Activated CD4-positive, CD25-positive, alpha-beta regulatory T cell treated with anti-CD3 and anti-CD28 coated beads, Interleukin-2, amount 50 U/mL, for 72 hours (primary cell): ENCODE data around the gene PATL1.
"Not testable (repeated sequence)": the region's sequence is repeated elsewhere in the genome, so short reads cannot be mapped to it uniquely, and the experiment has no call there.

Experiments
- DNase-seq: peaks from one replicate; pipeline ENCODE4 v3.0.0; 2021

Gene PATL1

GRCh38 chr11:59673291-59673690, 4.5 kb upstream of the PATL1 start:
- no peak for DNase-seq

- no peak for DNase-seq
Measured at GRCh38 chr11:59671471-59671870, 2.6 kb upstream of the PATL1 start.

- peak; percentile 48 for DNase-seq
Measured at GRCh38 chr11:59669611-59670009, 773 bp upstream of the PATL1 start.

DNA sequence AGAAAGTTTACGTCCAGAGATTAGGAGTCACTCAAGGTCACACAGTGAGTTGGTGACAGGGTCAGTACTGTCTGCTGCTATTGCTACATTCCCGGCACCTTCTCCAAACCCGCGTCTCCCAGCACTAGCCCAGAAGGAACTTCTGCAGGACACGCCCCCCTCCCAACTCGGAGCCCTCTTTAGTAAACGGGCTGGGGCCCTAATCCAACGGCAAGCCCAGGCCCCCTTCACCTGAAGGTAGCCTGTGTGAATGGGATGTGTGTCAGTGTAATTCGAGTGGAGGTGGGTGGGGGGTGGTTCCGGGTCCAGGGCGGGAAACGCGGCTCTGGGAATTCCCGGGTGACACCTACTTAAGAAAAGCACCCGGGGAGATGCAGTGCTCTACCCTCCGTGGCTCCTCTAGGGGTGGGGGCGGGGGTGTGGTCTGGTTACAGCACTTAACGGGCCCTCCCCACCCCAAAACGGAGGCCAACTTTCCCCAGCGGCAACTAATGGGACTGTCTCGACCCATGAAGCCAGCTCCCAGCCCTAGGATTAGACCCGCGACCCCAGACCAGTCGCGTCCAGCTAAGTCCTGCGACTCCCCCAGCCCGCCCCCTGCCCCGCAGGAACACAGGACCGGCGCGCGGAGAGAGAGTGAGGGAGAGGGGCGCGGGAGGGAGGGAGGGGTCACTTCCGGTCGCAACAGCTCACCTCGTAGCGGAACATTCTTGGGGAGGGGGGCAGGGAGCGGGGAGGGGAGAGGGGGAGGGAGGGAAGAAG, 468 bp downstream of the PATL1 start:
- no peak for DNase-seq

GRCh38 chr11:59667812-59668187, 1.0 kb downstream of the PATL1 start:
- DNase-seq: no peak

DNA sequence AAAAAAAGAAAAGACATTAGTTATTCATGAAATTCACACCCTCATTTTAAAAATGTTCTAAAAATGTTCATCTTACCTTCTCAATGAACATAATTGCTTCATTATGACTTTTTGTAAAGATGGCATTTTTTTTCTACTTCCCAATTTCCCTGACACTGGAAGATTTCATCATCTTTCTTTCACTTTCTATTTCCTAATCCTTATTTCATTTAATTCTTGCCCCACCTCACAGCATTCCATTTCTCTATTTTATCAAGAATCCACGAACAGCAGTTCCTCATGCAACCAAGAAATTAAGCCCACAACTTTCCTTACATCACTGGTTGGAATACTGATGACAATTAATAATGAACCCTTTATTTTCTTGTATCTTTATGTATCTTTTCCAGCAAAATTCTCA, 1.9 kb downstream of the PATL1 start:
- no peak for DNase-seq

GRCh38 chr11:59660621-59661020, 8.2 kb downstream of the PATL1 start:
- DNase-seq: no peak

- DNase-seq: no peak
Measured at GRCh38 chr11:59659981-59660380, 8.9 kb downstream of the PATL1 start.

- no peak for DNase-seq
Measured at GRCh38 chr11:59658036-59658435, 10.8 kb downstream of the PATL1 start.

DNA sequence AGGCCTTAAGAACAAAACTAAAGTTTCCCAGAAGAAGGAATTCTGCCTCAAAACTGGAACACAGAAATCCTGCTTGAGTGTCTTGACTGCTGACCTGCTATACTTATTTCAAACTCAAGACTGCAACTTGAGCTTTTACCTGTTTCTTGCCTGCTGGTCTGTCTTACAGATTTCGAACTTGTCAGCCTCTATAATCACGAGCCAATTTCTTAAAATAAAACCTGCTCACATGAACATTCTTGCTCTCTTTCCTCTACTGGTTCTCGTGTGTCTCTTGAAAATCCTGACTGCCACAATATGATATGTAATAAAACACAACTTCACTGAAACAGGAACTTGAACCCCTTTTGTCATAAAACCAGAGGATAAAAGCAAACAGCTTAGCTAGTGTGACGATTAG, 13.9 kb downstream of the PATL1 start:
- DNase-seq: no peak

GRCh38 chr11:59647245-59647980, 21.4 kb downstream of the PATL1 start:
- DNase-seq: no peak

DNA sequence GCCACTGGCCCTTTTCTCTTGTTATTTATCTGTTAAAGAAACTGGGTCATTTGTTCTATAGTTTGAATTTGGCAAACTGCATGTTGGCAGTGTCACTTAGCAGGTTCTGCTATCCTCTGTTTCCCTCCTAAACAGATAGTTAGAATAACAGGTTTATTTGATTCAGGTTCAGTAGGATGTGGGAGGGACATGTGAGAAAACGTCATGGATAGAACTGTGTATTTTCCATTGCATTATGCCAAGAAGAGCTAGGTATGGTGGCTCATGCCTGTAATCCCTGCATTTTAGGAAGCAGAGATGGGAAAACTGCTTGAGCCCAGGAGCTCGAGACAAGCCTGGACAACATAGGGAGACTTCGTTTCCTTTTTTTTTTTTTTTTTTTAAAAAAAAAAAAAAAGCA, 24.3 kb downstream of the PATL1 start:
- no peak for DNase-seq

GRCh38 chr11:59643390-59643789, 25.4 kb downstream of the PATL1 start:
- no peak for DNase-seq

GRCh38 chr11:59641156-59641555, 27.7 kb downstream of the PATL1 start:
- DNase-seq: no peak

- no peak for DNase-seq
Measured at GRCh38 chr11:59630493-59630892, 38.3 kb downstream of the PATL1 start.

- no peak for DNase-seq
Measured at GRCh38 chr11:59629996-59630395, 38.8 kb downstream of the PATL1 start.

GRCh38 chr11:59626969-59627368, 41.9 kb downstream of the PATL1 start:
- not testable (repeated sequence) for DNase-seq

DNA sequence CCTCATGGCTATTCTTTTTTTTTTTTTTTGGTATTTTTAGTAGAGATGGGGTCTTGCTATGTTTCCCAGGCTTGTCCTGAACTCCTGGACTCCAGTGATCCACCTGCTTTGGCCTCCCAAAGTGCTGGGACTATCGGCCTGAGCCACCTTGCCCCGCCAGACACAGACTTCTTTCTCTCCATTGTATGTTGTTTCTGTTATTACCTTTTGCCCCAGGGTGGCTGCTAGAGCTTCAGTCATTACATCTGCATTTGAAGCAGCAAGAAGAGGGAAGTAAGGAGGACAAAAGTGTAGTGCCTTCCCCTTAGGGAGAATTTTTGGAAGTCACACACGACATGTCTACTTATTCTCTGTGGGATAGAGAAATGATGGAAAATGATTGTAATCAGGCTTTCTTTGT, 43.1 kb downstream of the PATL1 start:
- DNase-seq: no peak

- no peak for DNase-seq
Measured at GRCh38 chr11:59617876-59618275, 51.0 kb downstream of the PATL1 start.

DNA sequence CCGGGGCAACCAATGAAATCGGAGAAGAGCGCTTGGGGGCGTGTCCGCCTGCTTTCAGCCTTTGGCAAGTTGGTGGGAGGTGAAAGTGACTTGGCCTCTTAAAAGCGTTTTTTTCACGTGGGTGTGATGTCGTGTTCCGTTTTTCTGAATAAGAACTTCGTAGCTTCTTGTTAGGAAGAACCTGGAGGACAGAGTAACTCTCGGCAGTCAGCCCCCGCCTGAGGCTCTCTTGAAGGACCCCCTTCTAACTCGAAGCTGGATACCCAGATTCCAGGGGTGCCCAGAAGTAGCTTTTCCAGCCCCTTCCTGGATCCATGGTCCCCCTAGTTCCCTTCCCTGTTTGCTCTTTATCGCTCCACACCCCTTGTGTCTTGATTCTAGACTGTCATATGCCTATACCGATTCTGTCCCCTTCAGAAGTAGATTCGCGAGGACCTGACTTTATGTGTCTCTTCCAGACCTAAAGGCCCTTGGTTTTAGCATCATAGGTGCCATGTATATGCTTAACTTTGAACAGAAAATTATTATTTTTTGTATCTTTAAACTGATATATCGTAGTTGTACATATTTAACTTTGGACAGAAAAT, 52.3 kb downstream of the PATL1 start:
- no peak for DNase-seq

DNA sequence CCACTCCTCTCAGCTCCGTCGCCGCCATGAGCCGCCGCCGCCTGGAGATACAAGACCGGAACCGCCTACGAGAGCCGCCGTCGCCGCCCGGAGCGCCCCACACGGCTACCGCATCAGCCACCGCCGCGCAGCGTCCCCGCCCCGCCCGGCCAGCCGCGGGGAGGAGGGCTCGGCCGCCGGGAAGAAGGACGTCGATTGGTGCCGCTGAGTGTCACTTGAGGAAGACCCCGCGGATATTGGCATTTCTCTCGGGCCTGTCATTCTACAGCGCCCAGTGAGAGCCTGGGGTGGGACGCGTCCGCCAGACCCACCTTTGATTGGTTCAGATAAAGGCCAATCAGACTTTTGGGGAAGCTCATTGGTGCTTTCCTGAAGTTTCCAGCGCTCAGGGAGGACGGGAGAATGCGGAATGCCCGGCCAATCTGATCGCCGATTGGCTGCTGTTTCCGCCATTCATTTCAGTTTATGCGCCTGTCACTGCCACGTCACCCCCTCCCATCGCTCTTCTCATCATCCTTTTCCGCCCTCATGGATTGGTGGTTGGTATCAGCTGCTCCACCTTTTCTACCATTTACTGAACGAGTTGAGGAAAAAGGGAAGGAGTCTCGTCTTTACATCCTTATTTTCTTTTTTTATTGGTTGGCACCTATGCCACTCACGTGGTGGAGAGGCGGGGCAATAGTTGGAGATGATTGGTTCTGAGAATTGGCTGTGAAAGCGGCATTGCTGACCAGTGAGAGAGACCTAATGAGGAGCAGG, 53.0 kb downstream of the PATL1 start, which contains the start of gene OSBP:
OSBP (minus strand) TSS at position 138 of the 759 bp plus-strand sequence; CDS start at position 28, 110 bp downstream.
- DNase-seq: peak; percentile 95

DNA sequence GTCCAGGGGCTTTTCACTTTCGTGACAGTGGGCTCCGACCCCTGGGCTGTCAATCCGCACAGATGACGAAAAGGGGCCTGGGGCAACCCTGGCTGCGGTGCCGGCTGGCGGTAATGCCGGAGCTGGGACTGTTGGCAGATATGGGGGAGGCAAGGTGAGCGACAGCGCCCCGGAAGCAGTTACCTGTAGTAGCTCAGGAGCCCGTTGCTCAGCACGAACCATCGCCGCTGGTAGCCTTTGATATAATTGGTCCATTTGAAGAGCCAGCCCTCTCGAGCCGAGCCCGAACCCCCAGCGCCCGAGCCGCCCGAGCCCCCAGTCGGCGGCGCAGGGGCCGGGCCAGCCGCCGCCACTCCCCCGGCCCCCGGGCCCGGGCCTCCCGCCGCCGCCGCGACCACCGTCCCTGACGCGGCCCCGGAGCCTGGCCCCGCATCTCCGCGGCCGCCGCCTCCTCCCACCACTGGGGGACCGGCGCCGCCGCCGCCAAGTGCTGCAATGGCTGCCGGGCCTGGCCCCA, 53.7 kb downstream of the PATL1 start:
- peak; percentile 64 for DNase-seq
